Measurements from ENCODE around the gene SYTL2.
A peak's percentile ranks its signal among the peaks of the same experiment; 100 is the strongest.

Gene SYTL2

DNA sequence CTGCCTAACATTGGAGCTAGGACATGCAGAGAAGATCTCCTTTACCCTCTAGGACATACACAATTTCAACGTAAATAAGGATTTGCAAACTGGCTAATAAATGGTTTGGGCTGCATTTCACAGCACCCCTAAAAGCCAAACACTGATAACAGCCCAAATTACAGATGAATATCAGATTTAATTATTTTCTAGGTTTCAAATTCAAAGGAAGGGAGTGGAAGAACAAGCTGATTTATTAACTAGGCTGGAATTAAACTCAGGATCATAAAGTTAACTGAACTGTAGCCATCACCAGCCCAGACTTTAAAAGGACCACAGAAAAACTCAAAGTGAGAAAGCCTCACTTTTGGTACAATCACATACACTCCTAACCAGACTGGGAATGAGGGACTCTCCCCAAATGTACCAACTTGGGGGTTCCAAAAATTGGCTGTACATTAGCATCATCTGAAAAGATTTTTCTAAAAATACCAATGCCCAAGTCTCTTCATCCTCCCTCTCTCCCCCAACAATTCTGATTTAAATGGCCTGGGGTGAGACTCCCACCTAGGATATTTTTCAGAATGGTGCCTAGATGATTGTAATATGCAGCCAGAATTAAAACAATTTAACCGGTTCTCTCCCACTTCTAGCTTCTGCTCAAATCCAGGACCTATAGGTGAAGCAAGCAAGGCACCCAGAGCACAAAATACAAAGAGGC, 43.5 kb downstream of the SYTL2 start:
- H3K27ac Mint-ChIP-seq: no peak overlapping the region
- H3K27me3 Mint-ChIP-seq: no peaks in the 10 kb centered on the region
- H3K9me3 Mint-ChIP-seq: no peaks in the 10 kb centered on the region
- peaks cover 65% of the 10 kb centered on the region for H3K4me1 Mint-ChIP-seq
- no peak for DNase-seq
- H3K4me3 Mint-ChIP-seq: peak overlapping the region; percentile 20 to 57
- no peak for ATAC-seq

DNA sequence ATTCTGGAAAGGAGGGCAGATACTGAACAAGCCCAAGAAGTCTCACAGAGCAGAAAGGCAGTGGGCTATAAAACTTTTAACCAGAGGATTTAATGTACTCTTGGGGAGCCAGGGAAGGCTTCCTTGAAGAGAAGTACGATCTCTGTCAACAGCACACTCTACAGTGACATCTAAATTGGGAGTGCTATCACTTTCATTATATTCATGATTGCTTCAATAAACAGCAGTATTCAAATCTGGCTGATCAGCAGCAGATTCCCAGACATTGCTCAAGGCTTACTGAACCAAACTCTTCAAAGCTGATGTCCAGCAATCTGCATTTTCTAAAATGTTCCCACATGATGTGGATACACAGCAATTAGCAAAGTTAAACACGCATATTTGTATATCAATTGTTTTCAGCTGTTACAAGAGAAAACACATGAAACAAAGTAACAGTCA, 44.2 kb downstream of the SYTL2 start:
- Mint-ChIP-seq H3K4me3 (no peak overlapping the region), H3K27me3 (no peaks in the 10 kb centered on the region), H3K27ac (no peak overlapping the region), H3K9me3 (no peaks in the 10 kb centered on the region), H3K4me1 (peaks cover 70% of the 10 kb centered on the region)
- no peak for DNase-seq
- no peak for ATAC-seq

- no peak overlapping the region for H3K4me3 Mint-ChIP-seq
- H3K9me3 Mint-ChIP-seq: no peaks in the 10 kb centered on the region
- H3K27ac Mint-ChIP-seq: no peak overlapping the region
- DNase-seq: no peak
- ATAC-seq: no peak
- H3K27me3 Mint-ChIP-seq: no peaks in the 10 kb centered on the region
- peaks cover 76% of the 10 kb centered on the region for H3K4me1 Mint-ChIP-seq
These were observed 46.1 kb downstream of the SYTL2 start for GRCh38 chr11:85764796-85765195.

GRCh38 chr11:85762226-85762625, 48.7 kb downstream of the SYTL2 start:
- H3K27me3 Mint-ChIP-seq: no peaks in the 10 kb centered on the region
- no peak overlapping the region for H3K27ac Mint-ChIP-seq
- no peaks in the 10 kb centered on the region for H3K9me3 Mint-ChIP-seq
- no peak overlapping the region for H3K4me3 Mint-ChIP-seq
- ATAC-seq (no peak), DNase-seq (no peak)
- H3K4me1 Mint-ChIP-seq: peaks cover 74% of the 10 kb centered on the region

DNA sequence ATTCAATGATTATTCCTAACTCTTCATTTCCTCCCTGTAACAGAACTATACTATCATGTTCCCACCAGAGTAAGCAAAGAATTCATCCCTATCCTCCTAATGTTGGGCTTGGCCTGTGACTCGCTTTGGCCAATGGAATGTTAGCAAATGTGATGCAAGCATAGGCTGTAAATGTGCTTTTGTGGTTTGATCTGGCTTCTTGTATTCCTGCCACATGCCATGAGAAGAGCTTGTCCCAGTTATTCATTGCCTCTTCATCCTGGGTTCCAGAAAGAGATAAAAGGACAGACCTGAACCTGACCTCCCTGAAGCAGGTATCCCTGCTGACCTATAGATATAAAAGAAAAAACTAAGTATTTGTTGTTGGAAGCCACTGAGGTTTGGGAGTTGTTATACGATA, 51.0 kb downstream of the SYTL2 start:
- ATAC-seq (no peak), DNase-seq (no peak)
- H3K4me3 Mint-ChIP-seq: peak overlapping the region in 1 of 2 donors; percentile 14
- no peaks in the 10 kb centered on the region for H3K9me3 Mint-ChIP-seq
- H3K4me1 Mint-ChIP-seq: peaks cover 83% of the 10 kb centered on the region
- H3K27ac Mint-ChIP-seq: peak overlapping the region in 1 of 2 donors; percentile 30
- no peaks in the 10 kb centered on the region for H3K27me3 Mint-ChIP-seq

- Mint-ChIP-seq H3K9me3 (no peaks in the 10 kb centered on the region), H3K27me3 (no peaks in the 10 kb centered on the region), H3K4me3 (peak overlapping the region; percentile 32 to 41), H3K27ac (peak overlapping the region in 1 of 2 donors; percentile 76), H3K4me1 (peaks cover 81% of the 10 kb centered on the region)
- ATAC-seq: peak; percentile 65
- DNase-seq: no peak
These were observed 52.4 kb downstream of the SYTL2 start for GRCh38 chr11:85758480-85759039.

DNA sequence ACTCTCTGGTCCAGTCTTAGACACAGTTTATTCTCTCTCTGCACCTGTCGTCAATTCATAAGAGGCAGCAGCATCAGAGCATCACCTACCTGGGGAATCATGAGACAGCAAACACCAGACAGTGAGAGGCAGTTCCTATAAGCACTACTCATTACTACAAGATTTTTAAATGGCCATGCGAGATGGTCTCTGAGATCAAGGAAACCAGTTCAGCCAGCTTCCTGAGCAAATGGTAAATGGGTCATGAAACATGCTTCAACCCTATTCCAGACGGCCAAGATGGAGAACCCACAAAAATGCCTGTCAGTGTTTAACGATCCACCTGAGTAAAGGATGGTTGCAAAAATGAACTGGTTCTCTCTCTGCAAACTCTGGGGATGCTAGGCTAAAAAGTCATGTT, 52.9 kb downstream of the SYTL2 start:
- Mint-ChIP-seq H3K27ac (no peak overlapping the region), H3K9me3 (peaks cover 0 to 3% of the 10 kb centered on the region in 2 donors), H3K4me1 (peaks cover 81% of the 10 kb centered on the region), H3K27me3 (no peaks in the 10 kb centered on the region), H3K4me3 (no peak overlapping the region)
- DNase-seq (no peak), ATAC-seq (no peak)

DNA sequence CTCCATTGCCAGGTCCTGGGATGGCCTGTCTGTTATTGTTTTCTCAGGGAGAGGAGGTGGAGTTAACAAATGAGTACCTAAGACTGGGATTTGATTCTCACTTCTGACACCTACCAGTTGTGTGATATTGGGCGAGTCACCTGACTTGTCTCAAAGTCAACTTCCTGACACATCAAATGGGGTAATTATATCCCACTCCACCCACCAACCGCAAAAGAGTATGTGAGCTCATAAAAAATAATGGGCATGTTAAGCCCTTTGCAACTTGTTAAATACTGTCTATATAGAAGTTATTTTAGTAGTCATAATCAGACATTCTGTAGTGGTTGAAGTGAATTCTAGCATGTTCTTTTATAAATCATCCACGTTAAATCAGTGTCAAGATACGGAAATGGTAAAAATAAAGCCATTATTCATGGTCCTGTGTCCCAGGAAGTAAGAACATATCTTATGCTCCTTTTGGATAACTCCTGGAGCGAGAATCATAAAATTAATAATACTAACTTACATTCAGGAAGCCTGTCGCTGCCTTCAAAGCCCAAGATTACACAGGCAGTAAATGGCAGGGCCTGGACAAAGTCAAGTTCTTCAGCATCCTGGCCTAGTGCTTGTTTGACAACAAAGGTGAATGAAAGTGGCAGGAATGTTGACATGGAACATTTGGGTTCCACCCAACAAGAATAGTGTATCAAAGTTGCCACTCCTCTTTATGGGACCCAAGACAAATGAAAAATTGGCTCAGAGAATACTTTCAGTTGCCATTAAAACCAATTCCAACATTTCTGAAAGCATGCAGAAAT, 54.3 kb downstream of the SYTL2 start:
- Mint-ChIP-seq H3K27ac (no peak overlapping the region), H3K4me3 (peak overlapping the region; percentile 6 to 33), H3K27me3 (no peaks in the 10 kb centered on the region), H3K4me1 (peaks cover 87% of the 10 kb centered on the region), H3K9me3 (peaks cover 0 to 3% of the 10 kb centered on the region in 2 donors)
- ATAC-seq (no peak), DNase-seq (no peak)

GRCh38 chr11:85755701-85756100, 55.2 kb downstream of the SYTL2 start:
- no peaks in the 10 kb centered on the region for H3K27me3 Mint-ChIP-seq
- peaks cover 0 to 3% of the 10 kb centered on the region in 2 donors for H3K9me3 Mint-ChIP-seq
- H3K27ac Mint-ChIP-seq: no peak overlapping the region
- ATAC-seq (no peak), DNase-seq (no peak)
- peak overlapping the region; percentile 33 to 43 for H3K4me3 Mint-ChIP-seq
- peaks cover 89% of the 10 kb centered on the region for H3K4me1 Mint-ChIP-seq

- Mint-ChIP-seq H3K9me3 (peaks cover 0 to 3% of the 10 kb centered on the region in 2 donors), H3K27me3 (no peaks in the 10 kb centered on the region), H3K4me1 (peaks cover 90% of the 10 kb centered on the region), H3K27ac (no peak overlapping the region), H3K4me3 (peak overlapping the region in 1 of 2 donors; percentile 43)
- no peak for ATAC-seq
- no peak for DNase-seq
These were observed 55.7 kb downstream of the SYTL2 start for GRCh38 chr11:85755285-85755684.

GRCh38 chr11:85752890-85753581, 57.9 kb downstream of the SYTL2 start:
- ATAC-seq: peak; percentile 97
- DNase-seq: peak; percentile 80 to 92
- peaks cover 0 to 3% of the 10 kb centered on the region in 2 donors for H3K9me3 Mint-ChIP-seq
- peak overlapping the region; percentile 94 to 95 for H3K27ac Mint-ChIP-seq
- peaks cover 93% of the 10 kb centered on the region for H3K4me1 Mint-ChIP-seq
- H3K27me3 Mint-ChIP-seq: no peaks in the 10 kb centered on the region
- H3K4me3 Mint-ChIP-seq: peak overlapping the region; percentile 71 to 81

DNA sequence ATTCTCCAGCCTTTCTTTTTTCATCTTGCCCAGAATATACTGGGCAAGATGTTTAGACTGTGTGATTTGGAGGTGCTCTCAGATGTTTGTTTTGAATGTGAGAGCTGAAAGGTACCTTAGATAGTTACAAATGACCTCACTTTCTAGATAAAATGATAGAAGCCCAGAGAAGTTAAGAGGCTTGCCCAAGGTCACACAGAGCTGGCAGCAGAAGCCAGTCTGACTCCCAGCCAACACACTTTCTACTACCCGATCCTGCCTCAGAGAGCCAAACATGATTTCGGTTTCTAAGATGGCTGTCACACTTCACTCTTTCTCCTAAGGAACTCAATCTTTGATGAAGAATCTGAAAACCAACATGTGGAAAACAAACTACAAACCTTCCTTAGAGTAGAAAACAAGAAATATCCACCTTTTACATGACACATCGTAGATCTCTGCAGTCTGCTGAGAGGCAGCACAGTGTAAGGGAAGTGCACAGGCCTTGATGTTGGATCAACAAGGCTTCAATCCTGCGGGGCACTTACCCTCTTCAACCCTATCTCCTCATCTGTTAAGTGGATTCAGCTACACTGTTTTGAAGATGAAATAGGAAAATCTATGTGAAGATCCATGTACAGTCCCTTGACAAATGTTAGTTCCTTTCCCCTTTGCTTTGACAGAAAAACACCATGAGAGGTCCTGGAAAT, 58.6 kb downstream of the SYTL2 start:
- no peaks in the 10 kb centered on the region for H3K27me3 Mint-ChIP-seq
- no peak for ATAC-seq
- DNase-seq: peak in 1 of 2 donors; percentile 34
- peak overlapping the region; percentile 68 to 71 for H3K4me3 Mint-ChIP-seq
- H3K4me1 Mint-ChIP-seq: peaks cover 93% of the 10 kb centered on the region
- peaks cover 0 to 3% of the 10 kb centered on the region in 2 donors for H3K9me3 Mint-ChIP-seq
- H3K27ac Mint-ChIP-seq: peak overlapping the region; percentile 94 to 95

DNA sequence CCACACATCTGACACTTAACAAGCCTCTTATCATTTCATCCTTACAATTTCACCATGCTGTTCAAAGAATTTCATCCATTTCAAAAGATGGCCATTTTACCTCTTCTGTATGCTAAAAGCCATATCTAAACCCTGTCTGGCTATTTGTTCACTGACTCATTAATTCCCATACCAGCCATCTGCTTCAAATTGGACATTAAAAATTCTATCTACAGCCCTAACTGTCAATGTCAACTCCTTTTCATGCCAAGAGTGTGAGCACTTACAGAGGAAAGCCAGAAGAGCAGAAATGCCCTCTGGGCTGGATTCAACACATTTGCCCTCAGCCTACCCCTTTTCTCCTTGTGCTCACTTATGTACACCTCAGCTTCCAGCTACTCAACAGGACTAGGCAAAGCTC, 59.2 kb downstream of the SYTL2 start:
- H3K4me3 Mint-ChIP-seq: peak overlapping the region; percentile 68 to 71
- no peak for DNase-seq
- H3K9me3 Mint-ChIP-seq: peaks cover 0 to 3% of the 10 kb centered on the region in 2 donors
- no peaks in the 10 kb centered on the region for H3K27me3 Mint-ChIP-seq
- H3K4me1 Mint-ChIP-seq: peaks cover 91% of the 10 kb centered on the region
- peak overlapping the region; percentile 94 to 95 for H3K27ac Mint-ChIP-seq
- ATAC-seq: no peak

- peak overlapping the region; percentile 38 to 67 for H3K4me3 Mint-ChIP-seq
- peak overlapping the region in 1 of 2 donors; percentile 94 for H3K27ac Mint-ChIP-seq
These were observed 60.3 kb downstream of the SYTL2 start for GRCh38 chr11:85750646-85751045.

GRCh38 chr11:85749884-85750283, 61.1 kb downstream of the SYTL2 start:
- Mint-ChIP-seq H3K4me3 (peak overlapping the region; percentile 38 to 67), H3K4me1 (peaks cover 86% of the 10 kb centered on the region), H3K27me3 (no peaks in the 10 kb centered on the region), H3K27ac (peak overlapping the region in 1 of 2 donors; percentile 94), H3K9me3 (peaks cover 0 to 3% of the 10 kb centered on the region in 2 donors)
- DNase-seq (no peak), ATAC-seq (no peak)

More at GRCh38 chr11:85750646-85751045, 60.3 kb downstream of the SYTL2 start:
- Mint-ChIP-seq H3K4me1 (peaks cover 89% of the 10 kb centered on the region), H3K9me3 (peaks cover 0 to 3% of the 10 kb centered on the region in 2 donors), H3K27me3 (no peaks in the 10 kb centered on the region)
- ATAC-seq (peak; percentile 14), DNase-seq (peak in 1 of 2 donors; percentile 28)
